Measurements from ENCODE around the gene AHNAK. TPM values are rescaled to one million over a fixed set of nuclear protein-coding genes. Genes with fewer than 3 reads are reported as not detected.
"Not testable (repeated sequence)": the region's sequence is repeated elsewhere in the genome, so short reads cannot be mapped to it uniquely, and the experiment has no call there.

AHNAK gene
- total RNA-seq, 1 donor from 2014 or later: 214 TPM

- DNase-seq (ENCODE audit: low read depth in 2 of 2): peak in 1 of 2 donors; percentile 73
These were observed 7.3 kb upstream of the AHNAK start for GRCh38 chr11:62553839-62554361.

- DNase-seq (ENCODE audit: low read depth in 2 of 2): peak; percentile 34 to 95
These were observed 6.7 kb upstream of the AHNAK start for GRCh38 chr11:62553080-62553838.

- peak in 1 of 2 donors; percentile 81 for DNase-seq (ENCODE audit: low read depth in 2 of 2)
These were observed 6.0 kb upstream of the AHNAK start for GRCh38 chr11:62552485-62553079.

- not testable (repeated sequence) for DNase-seq (ENCODE audit: low read depth in 2 of 2)
These were observed 3.9 kb upstream of the AHNAK start for GRCh38 chr11:62550478-62550877.

- DNase-seq (ENCODE audit: low read depth in 2 of 2): peak; percentile 50 to 67
These were observed 2.1 kb upstream of the AHNAK start for GRCh38 chr11:62548545-62549335.

- peak; percentile 26 to 52 for DNase-seq (ENCODE audit: low read depth in 2 of 2)
These were observed 1.2 kb upstream of the AHNAK start for GRCh38 chr11:62547691-62548281.

- DNase-seq (ENCODE audit: low read depth in 2 of 2): peak in 1 of 2 donors; percentile 48
These were observed 471 bp upstream of the AHNAK start for GRCh38 chr11:62546929-62547625.

- peak; percentile 88 to 89 for DNase-seq (ENCODE audit: low read depth in 2 of 2)
These were observed 966 bp downstream of the AHNAK start for GRCh38 chr11:62545437-62546243.

- DNase-seq (ENCODE audit: low read depth in 2 of 2): peak; percentile 32 to 41
These were observed 1.8 kb downstream of the AHNAK start for GRCh38 chr11:62544581-62545436.

GRCh38 chr11:62543680-62544444 lies 2.7 kb downstream of the AHNAK start:
- DNase-seq (ENCODE audit: low read depth in 2 of 2): peak in 1 of 2 donors; percentile 29

GRCh38 chr11:62542750-62543567 lies 3.6 kb downstream of the AHNAK start:
- DNase-seq (ENCODE audit: low read depth in 2 of 2): peak; percentile 77 to 85

- DNase-seq (ENCODE audit: low read depth in 2 of 2): no peak
These were observed 4.4 kb downstream of the AHNAK start for GRCh38 chr11:62542111-62542745.

- DNase-seq (ENCODE audit: low read depth in 2 of 2): peak; percentile 40 to 43
These were observed 5.6 kb downstream of the AHNAK start for GRCh38 chr11:62540804-62541701.

- peak; percentile 46 to 75 for DNase-seq (ENCODE audit: low read depth in 2 of 2)
These were observed 7.2 kb downstream of the AHNAK start for GRCh38 chr11:62539238-62539925.

Measured in lung microvascular endothelial cell (primary cell).